H9 (cell line): ENCODE data around the gene ARID2. TPM values are rescaled to one million over a fixed set of nuclear protein-coding genes. Genes with fewer than 3 reads are reported as not detected.

Source experiments
- DNase-seq: peaks from one replicate; pipeline ENCODE4 v3.0.0-alpha.2; 2017
- H2AFZ ChIP-seq: one replicate; pipeline ENCODE4 v1.6.1; 2013; ENCODE audit warnings: mild to moderate bottlenecking, low read length, control low read depth, moderate library complexity
- H2AK5ac ChIP-seq: 2 replicates; pipeline ENCODE4 v1.6.1; 2013; ENCODE audit warnings: low read length, control low read depth, mixed read lengths; ENCODE audit not compliant: insufficient read length
- H2BK120ac ChIP-seq: one replicate; pipeline ENCODE4 v1.6.1; 2013; ENCODE audit warnings: low read depth, mild to moderate bottlenecking, low read length, control low read depth, inconsistent platforms; ENCODE audit not compliant: poor library complexity, severe bottlenecking
- H2BK12ac ChIP-seq: 2 replicates; pipeline ENCODE4 v1.6.1; 2013; ENCODE audit warnings: low read length, control low read depth, mixed read lengths, low read depth; ENCODE audit not compliant: insufficient read length
- H2BK15ac ChIP-seq: 2 replicates; pipeline ENCODE4 v1.6.1; 2013; ENCODE audit warnings: low read depth, low read length, control low read depth
- H2BK20ac ChIP-seq: one replicate; pipeline ENCODE4 v1.6.1; 2013; ENCODE audit warnings: low read depth, mild to moderate bottlenecking, low read length, control low read depth, inconsistent platforms; ENCODE audit not compliant: poor library complexity, severe bottlenecking
- H2BK5ac ChIP-seq: 2 replicates; pipeline ENCODE4 v1.6.1; 2013; ENCODE audit warnings: low read length, control low read depth, mixed read lengths; ENCODE audit not compliant: insufficient read length
- H3K14ac ChIP-seq: 2 replicates; pipeline ENCODE4 v1.6.1; 2013; ENCODE audit warnings: low read length, control low read depth; ENCODE audit not compliant: insufficient read depth
- H3K18ac ChIP-seq: 2 replicates; pipeline ENCODE4 v1.6.1; 2013; ENCODE audit warnings: low read depth, mild to moderate bottlenecking, mixed read lengths, low read length, control low read depth; ENCODE audit not compliant: insufficient read length
- H3K23ac ChIP-seq: 2 replicates; pipeline ENCODE4 v1.6.1; 2013; ENCODE audit warnings: low read length, control low read depth, mixed read lengths, low read depth; ENCODE audit not compliant: insufficient read length
- H3K23me2 ChIP-seq: 2 replicates; pipeline ENCODE4 v1.6.1; 2013; ENCODE audit warnings: low read depth, mild to moderate bottlenecking, mixed read lengths, low read length, control low read depth; ENCODE audit not compliant: insufficient read length, poor library complexity, severe bottlenecking
- H3K27ac ChIP-seq: 2 replicates; pipeline ENCODE4 v1.5.1; 2013; ENCODE audit warnings: low read length, control low read depth, mixed read lengths, low read depth; ENCODE audit not compliant: insufficient read length
- H3K27me3 ChIP-seq: 2 replicates; pipeline ENCODE4 v1.6.1; 2013; ENCODE audit warnings: low read length, control low read depth, inconsistent platforms; ENCODE audit not compliant: insufficient read depth
- H3K4ac ChIP-seq: 2 replicates; pipeline ENCODE4 v1.6.1; 2013; ENCODE audit warnings: low read depth, mild to moderate bottlenecking, control low read depth, inconsistent platforms, low read length, moderate library complexity
- H3K4me1 ChIP-seq: 2 replicates; pipeline ENCODE4 v1.6.1; 2013; ENCODE audit warnings: low read length, control low read depth, inconsistent platforms; ENCODE audit not compliant: insufficient read depth
- H3K4me2 ChIP-seq: 2 replicates; pipeline ENCODE4 v1.6.1; 2013; ENCODE audit warnings: low read length, control low read depth, mixed read lengths; ENCODE audit not compliant: insufficient read length, insufficient read depth
- H3K56ac ChIP-seq: 2 replicates; pipeline ENCODE4 v1.6.1; 2013; ENCODE audit warnings: low read depth, mild to moderate bottlenecking, mixed read lengths, low read length, control low read depth; ENCODE audit not compliant: insufficient read length
- H3K79me1 ChIP-seq: 2 replicates; pipeline ENCODE4 v1.6.1; 2013; ENCODE audit warnings: low read depth, mild to moderate bottlenecking, moderate library complexity, low read length, control low read depth, inconsistent platforms; ENCODE audit not compliant: insufficient read depth, poor library complexity, severe bottlenecking
- H3K79me2 ChIP-seq: 2 replicates; pipeline ENCODE4 v1.6.1; 2013; ENCODE audit warnings: low read length, control low read depth, inconsistent platforms; ENCODE audit not compliant: insufficient read depth
- H3K9ac ChIP-seq: 2 replicates; pipeline ENCODE4 v1.6.1; 2013; ENCODE audit warnings: low read length, control low read depth, mixed read lengths; ENCODE audit not compliant: insufficient read length; ENCODE audit errors: extremely low read depth
- H3K9me3 ChIP-seq: one replicate; pipeline ENCODE4 v1.6.1; 2013; ENCODE audit warnings: low read depth, low read length, inconsistent platforms; ENCODE audit not compliant: control insufficient read depth
- H3T11ph ChIP-seq: one replicate; pipeline ENCODE4 v1.6.1; 2013; ENCODE audit warnings: mild to moderate bottlenecking, low read length, control low read depth, inconsistent platforms
- H4K20me1 ChIP-seq: one replicate; pipeline ENCODE4 v1.6.1; 2013; ENCODE audit not compliant: control insufficient read depth, insufficient read length, insufficient read depth
- H4K5ac ChIP-seq: 2 replicates; pipeline ENCODE4 v1.6.1; 2013; ENCODE audit warnings: low read depth, mild to moderate bottlenecking, mixed read lengths, low read length, control low read depth; ENCODE audit not compliant: insufficient read length
- H4K8ac ChIP-seq: replicated peaks from 2 replicates; pipeline ENCODE4 v1.6.1; 2013; ENCODE audit warnings: low read length, control low read depth, mixed read lengths, low read depth; ENCODE audit not compliant: insufficient read length
- H4K91ac ChIP-seq: 2 replicates; pipeline ENCODE4 v1.6.1; 2013; ENCODE audit warnings: low read depth, mild to moderate bottlenecking, moderate library complexity, mixed read lengths, low read length, control low read depth; ENCODE audit not compliant: insufficient read length
- H3K27ac Mint-ChIP-seq, 3 experiments: 2 replicates in 2 of 3; 3 replicates in 1 of 3; pipeline ENCODE4 v1.8.0; 2020 to 2021; ENCODE audit warnings: mixed read lengths in 3 of 3, mild to moderate bottlenecking in 1 of 3, moderate library complexity in 1 of 3
- H3K27me3 Mint-ChIP-seq: 2 replicates; pipeline ENCODE4 v1.8.0; 2021; ENCODE audit warnings: low read depth, mild to moderate bottlenecking, moderate library complexity, mixed read lengths
- H3K36me3 Mint-ChIP-seq, 3 experiments: 2 replicates in 2 of 3; 3 replicates in 1 of 3; pipeline ENCODE4 v1.8.0; 2020 to 2021; ENCODE audit warnings: low read depth in 3 of 3, mixed read lengths in 3 of 3; ENCODE audit not compliant: insufficient read depth in 1 of 3
- H3K4me1 Mint-ChIP-seq, 2 experiments: 2 replicates each; pipeline ENCODE4 v1.8.0; 2020; ENCODE audit warnings: mixed read lengths in 2 of 2
- H3K4me3 Mint-ChIP-seq, 2 experiments: 2 replicates in 1 of 2; 3 replicates in 1 of 2; pipeline ENCODE4 v1.8.0; 2020 to 2021; ENCODE audit warnings: mild to moderate bottlenecking in 2 of 2, mixed read lengths in 2 of 2, moderate library complexity in 1 of 2
- H3K9me3 Mint-ChIP-seq, 2 experiments: 2 replicates in 1 of 2; 3 replicates in 1 of 2; pipeline ENCODE4 v1.8.0; 2020; ENCODE audit warnings: mild to moderate bottlenecking in 2 of 2, mixed read lengths in 2 of 2, moderate library complexity in 1 of 2
- WGBS: extraction: QIAGEN DNeasy Blood & Tissue Kit; methylation state at CpG from one replicate; pipeline ENCODE4 v1.1.7; 2013; ENCODE audit warnings: missing lambda C conversion rate, low lambda C conversion rate, mixed read lengths; ENCODE audit not compliant: insufficient read length; ENCODE audit errors: extremely low coverage; 5-methylcytosine and 5-hydroxymethylcytosine counted together
- total RNA-seq: library from RNA; stranded (reverse); gene quantifications from 2 replicates; pipeline ENCODE4 v1.2.1, GENCODE V29; 2021
- TF ChIP-seq, protein P1 (sequence below): fragments of 200-600 bp; sonication (generic); conservative IDR thresholded peaks from 3 replicates; pipeline ENCODE4 v1.8.0; 2021; ENCODE audit warnings: antibody characterized with exemption, mild to moderate bottlenecking

Gene ARID2
- total RNA-seq, 1 experiment from 2014 or later: 63.8 TPM

DNA sequence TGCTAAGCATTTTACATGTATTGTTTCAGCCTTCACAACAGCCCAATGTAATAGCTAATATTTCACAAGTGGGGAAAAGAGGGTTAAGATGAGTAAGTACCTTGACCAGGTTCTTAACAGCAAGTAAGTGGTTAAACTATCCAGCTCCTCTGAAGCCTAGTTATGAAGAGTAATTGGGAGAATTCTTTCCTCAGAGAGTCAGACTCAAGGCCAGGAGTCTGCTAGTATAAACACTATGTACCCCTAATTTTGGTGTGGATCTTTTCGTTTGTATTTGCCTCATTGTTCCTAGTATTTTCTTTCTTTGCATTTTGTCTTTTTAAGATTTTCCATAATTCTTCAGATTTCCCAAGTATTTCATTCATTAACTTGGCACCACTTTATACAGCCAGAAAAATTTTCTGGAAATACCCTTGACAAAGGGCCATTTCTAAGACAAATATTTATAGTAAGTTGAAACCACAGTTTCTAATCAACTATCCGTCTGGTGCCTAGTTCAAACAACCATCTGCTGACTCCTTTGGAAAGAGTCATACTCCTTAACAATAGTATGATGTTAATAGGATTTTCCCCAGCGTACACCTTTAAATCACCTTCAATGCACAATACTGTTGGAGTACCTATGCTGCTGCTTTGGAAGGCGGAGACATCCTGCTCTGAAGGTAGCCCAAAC, 179.7 kb downstream of the ARID2 start:
- Histone ChIP-seq H3K4me2 (no peak overlapping the region), H3K4me1 (no peaks in the 10 kb centered on the region), H3T11ph (no peak overlapping the region), H4K20me1 (no peaks in the 10 kb centered on the region), H3K23me2 (no peaks in the 10 kb centered on the region), H3K9me3 (no peaks in the 10 kb centered on the region), H3K27me3 (no peaks in the 10 kb centered on the region), H4K91ac (no peak overlapping the region), H2AK5ac (no peak overlapping the region), H4K8ac (no peak overlapping the region), H3K56ac (no peak overlapping the region), H2BK15ac (no peak overlapping the region), H3K79me1 (no peaks in the 10 kb centered on the region), H2BK120ac (no peak overlapping the region), H3K79me2 (no peaks in the 10 kb centered on the region), H2BK5ac (no peak overlapping the region), H3K4ac (no peak overlapping the region), H3K14ac (no peak overlapping the region), H3K18ac (no peak overlapping the region), H2BK12ac (no peak overlapping the region), H4K5ac (no peak overlapping the region), H3K9ac (no peak overlapping the region), H2AFZ (no peak overlapping the region), H2BK20ac (no peak overlapping the region), H3K27ac (no peak overlapping the region), H3K23ac (no peak overlapping the region)
- no peaks in the 10 kb centered on the region for H3K27me3 Mint-ChIP-seq
- H3K9me3 Mint-ChIP-seq: no peaks in the 10 kb centered on the region
- H3K27ac Mint-ChIP-seq: no peak overlapping the region; a peak in 1 of 7 replicates
- H3K36me3 Mint-ChIP-seq: peaks cover 0 to 15% (median 13%) of the 10 kb centered on the region in 3 experiments; a peak in 5 of 7 replicates
- TF ChIP-seq, protein P1, sequence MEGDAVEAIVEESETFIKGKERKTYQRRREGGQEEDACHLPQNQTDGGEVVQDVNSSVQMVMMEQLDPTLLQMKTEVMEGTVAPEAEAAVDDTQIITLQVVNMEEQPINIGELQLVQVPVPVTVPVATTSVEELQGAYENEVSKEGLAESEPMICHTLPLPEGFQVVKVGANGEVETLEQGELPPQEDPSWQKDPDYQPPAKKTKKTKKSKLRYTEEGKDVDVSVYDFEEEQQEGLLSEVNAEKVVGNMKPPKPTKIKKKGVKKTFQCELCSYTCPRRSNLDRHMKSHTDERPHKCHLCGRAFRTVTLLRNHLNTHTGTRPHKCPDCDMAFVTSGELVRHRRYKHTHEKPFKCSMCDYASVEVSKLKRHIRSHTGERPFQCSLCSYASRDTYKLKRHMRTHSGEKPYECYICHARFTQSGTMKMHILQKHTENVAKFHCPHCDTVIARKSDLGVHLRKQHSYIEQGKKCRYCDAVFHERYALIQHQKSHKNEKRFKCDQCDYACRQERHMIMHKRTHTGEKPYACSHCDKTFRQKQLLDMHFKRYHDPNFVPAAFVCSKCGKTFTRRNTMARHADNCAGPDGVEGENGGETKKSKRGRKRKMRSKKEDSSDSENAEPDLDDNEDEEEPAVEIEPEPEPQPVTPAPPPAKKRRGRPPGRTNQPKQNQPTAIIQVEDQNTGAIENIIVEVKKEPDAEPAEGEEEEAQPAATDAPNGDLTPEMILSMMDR: no peak
- no peaks in the 10 kb centered on the region for H3K4me1 Mint-ChIP-seq
- no CpG with 5 or more reads among the region's 4 CpGs for WGBS
- DNase-seq: no peak
- H3K4me3 Mint-ChIP-seq: no peak overlapping the region
